WTC11 (cell line): ENCODE measurements around the gene HRH3. TPM values are rescaled to one million over a fixed set of nuclear protein-coding genes. Genes with fewer than 3 reads are reported as not detected.

Experiments
- ATAC-seq: fragments of 200-7000 bp; cut with Tn5 transposase; 2 replicates; pipeline ENCODE4 v1.10.0; 2021; ENCODE audit warnings: mild to moderate bottlenecking, moderate library complexity
- CTCF ChIA-PET: fragments of 300-600 bp; sonication (Branson Sonifier 250); formaldehyde crosslinking; loops from one replicate; lab custom pipeline; 2021; ENCODE audit warnings: antibody characterized with exemption; lab: Charles Lee
- POLR2A ChIA-PET: fragments of 350-600 bp; sonication (Branson Sonifier 250); formaldehyde crosslinking; loops from one replicate; lab custom pipeline; 2021; ENCODE audit warnings: antibody characterized with exemption; lab: Charles Lee
- DNase-seq: peaks from one replicate; pipeline ENCODE4 v3.0.0; 2021; ENCODE audit warnings: low spot score
- H3K27ac Mint-ChIP-seq: 2 replicates; pipeline ENCODE4 v1.8.0; 2021; ENCODE audit warnings: mixed read lengths
- H3K27me3 Mint-ChIP-seq: 2 replicates; pipeline ENCODE4 v1.8.0; 2021; ENCODE audit warnings: low read depth, mild to moderate bottlenecking, moderate library complexity, mixed read lengths
- H3K36me3 Mint-ChIP-seq: 2 replicates; pipeline ENCODE4 v1.8.0; 2021; ENCODE audit warnings: mixed read lengths
- H3K4me1 Mint-ChIP-seq: 2 replicates; pipeline ENCODE4 v1.8.0; 2022; ENCODE audit warnings: mixed read lengths
- H3K4me3 Mint-ChIP-seq: 2 replicates; pipeline ENCODE4 v1.8.0; 2021; ENCODE audit warnings: mild to moderate bottlenecking, moderate library complexity, mixed read lengths
- H3K9me3 Mint-ChIP-seq: 2 replicates; pipeline ENCODE4 v1.8.0; 2021; ENCODE audit warnings: mixed read lengths
- ETV6 ChIP-seq: sonication (generic); formaldehyde crosslinking; IDR thresholded peaks from 2 replicates; pipeline ENCODE4 v1.8.1; 2022; ENCODE audit warnings: mild to moderate bottlenecking, missing genetic modification reagents
- FOXP1 ChIP-seq: sonication (generic); formaldehyde crosslinking; IDR thresholded peaks from 2 replicates; pipeline ENCODE4 v1.8.0; 2022; ENCODE audit warnings: missing genetic modification reagents, mild to moderate bottlenecking, moderate library complexity, borderline replicate concordance
- MXD4 ChIP-seq: fragments of 250-450 bp; sonication (Bioruptor Pico); IDR thresholded peaks from 2 replicates; pipeline ENCODE4 v1.8.0; 2021; ENCODE audit warnings: mild to moderate bottlenecking, moderate library complexity, borderline replicate concordance
- MYBL2 ChIP-seq: sonication (generic); formaldehyde crosslinking; IDR thresholded peaks from 2 replicates; pipeline ENCODE4 v1.8.1; 2023; ENCODE audit warnings: mild to moderate bottlenecking, moderate library complexity, missing genetic modification reagents
- NR2C2 ChIP-seq: sonication (generic); formaldehyde crosslinking; IDR thresholded peaks from 2 replicates; pipeline ENCODE4 v1.8.0; 2022; ENCODE audit warnings: mild to moderate bottlenecking, missing genetic modification reagents
- SMAD4 ChIP-seq: sonication (generic); formaldehyde crosslinking; IDR thresholded peaks from 2 replicates; pipeline ENCODE4 v1.8.0; 2022; ENCODE audit warnings: mild to moderate bottlenecking, missing genetic modification reagents
- TCF7 ChIP-seq: sonication (generic); formaldehyde crosslinking; IDR thresholded peaks from 2 replicates; pipeline ENCODE4 v1.8.0; 2022; ENCODE audit warnings: mild to moderate bottlenecking, low read depth, missing genetic modification reagents, moderate library complexity
- TEAD1 ChIP-seq: sonication (generic); formaldehyde crosslinking; IDR thresholded peaks from 2 replicates; pipeline ENCODE4 v1.8.0; 2022; ENCODE audit warnings: mild to moderate bottlenecking, missing genetic modification reagents
- ZBTB21 ChIP-seq: sonication (generic); formaldehyde crosslinking; IDR thresholded peaks from 2 replicates; pipeline ENCODE4 v1.8.1; 2023; ENCODE audit warnings: mild to moderate bottlenecking, missing genetic modification reagents, borderline replicate concordance
- ZBTB43 ChIP-seq: sonication (generic); formaldehyde crosslinking; IDR thresholded peaks from 2 replicates; pipeline ENCODE4 v1.8.1; 2023; ENCODE audit warnings: mild to moderate bottlenecking, missing genetic modification reagents
- ZNF232 ChIP-seq: sonication (generic); formaldehyde crosslinking; IDR thresholded peaks from 2 replicates; pipeline ENCODE4 v1.8.0; 2022; ENCODE audit warnings: mild to moderate bottlenecking, missing genetic modification reagents
- ZNF263 ChIP-seq: sonication (generic); formaldehyde crosslinking; IDR thresholded peaks from 2 replicates; pipeline ENCODE4 v1.8.1; 2022; ENCODE audit warnings: low read depth, mild to moderate bottlenecking, moderate library complexity, missing genetic modification reagents
- ZNF416 ChIP-seq: fragments of 250-450 bp; sonication (Bioruptor Pico); IDR thresholded peaks from 2 replicates; pipeline ENCODE4 v1.9.0; 2021; ENCODE audit warnings: mild to moderate bottlenecking, inconsistent platforms
- ZNF532 ChIP-seq: fragments of 250-450 bp; sonication (Bioruptor Pico); IDR thresholded peaks from 2 replicates; pipeline ENCODE4 v1.9.0; 2021; ENCODE audit warnings: mild to moderate bottlenecking, borderline replicate concordance
- total RNA-seq: library from RNA; stranded (reverse); gene quantifications from 3 replicates; pipeline ENCODE4 v1.2.3, GENCODE V29; 2021
- TF ChIP-seq, protein P1 (sequence below): fragments of 250-450 bp; sonication (Bioruptor Pico); IDR thresholded peaks from 2 replicates; pipeline ENCODE4 v1.9.0; 2021; ENCODE audit warnings: mild to moderate bottlenecking
- TF ChIP-seq, protein P2 (sequence below): sonication (generic); formaldehyde crosslinking; IDR thresholded peaks from 2 replicates; pipeline ENCODE4 v1.8.1; 2022; ENCODE audit warnings: low read depth, missing genetic modification reagents, borderline replicate concordance
- TF ChIP-seq, protein P3 (sequence below): sonication (generic); formaldehyde crosslinking; IDR thresholded peaks from 2 replicates; pipeline ENCODE4 v1.8.1; 2022; ENCODE audit warnings: missing genetic modification reagents, borderline replicate concordance

Gene HRH3
- total RNA-seq, 1 experiment from 2014 or later = 3.3 TPM

DNA sequence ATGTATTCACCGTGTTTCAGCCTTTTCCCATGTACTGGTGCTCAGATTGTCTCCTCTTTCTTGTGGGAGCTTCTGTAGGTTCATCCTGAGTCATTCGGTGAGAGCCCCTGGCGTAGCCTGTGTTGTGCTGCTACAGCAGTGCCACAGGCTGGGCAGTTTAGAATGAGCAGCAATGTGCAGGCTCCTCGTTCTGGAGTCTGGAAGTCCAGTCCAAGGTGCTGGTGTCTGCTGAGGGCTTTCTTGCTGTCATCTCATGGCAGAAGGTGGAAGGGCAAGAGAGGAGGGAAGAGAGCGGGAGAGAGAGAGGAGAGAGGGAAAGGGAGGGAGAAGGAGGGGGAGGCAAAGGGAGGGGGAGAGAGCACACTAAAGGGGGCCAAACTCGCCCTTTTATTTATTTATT, 33.3 kb upstream of the HRH3 start:
- H3K4me1 Mint-ChIP-seq = peaks cover 4% of the 10 kb centered on the region; the same call in 1 of the 2 replicates
- H3K4me3 Mint-ChIP-seq = no peak overlapping the region
- no peak for ATAC-seq
- H3K9me3 Mint-ChIP-seq = no peaks in the 10 kb centered on the region
- ChIA-PET POLR2A (no interaction called here), CTCF (no interaction called here)
- H3K36me3 Mint-ChIP-seq = peaks cover 4% of the 10 kb centered on the region
- no peaks in the 10 kb centered on the region for H3K27me3 Mint-ChIP-seq
- TF ChIP-seq, protein P1, sequence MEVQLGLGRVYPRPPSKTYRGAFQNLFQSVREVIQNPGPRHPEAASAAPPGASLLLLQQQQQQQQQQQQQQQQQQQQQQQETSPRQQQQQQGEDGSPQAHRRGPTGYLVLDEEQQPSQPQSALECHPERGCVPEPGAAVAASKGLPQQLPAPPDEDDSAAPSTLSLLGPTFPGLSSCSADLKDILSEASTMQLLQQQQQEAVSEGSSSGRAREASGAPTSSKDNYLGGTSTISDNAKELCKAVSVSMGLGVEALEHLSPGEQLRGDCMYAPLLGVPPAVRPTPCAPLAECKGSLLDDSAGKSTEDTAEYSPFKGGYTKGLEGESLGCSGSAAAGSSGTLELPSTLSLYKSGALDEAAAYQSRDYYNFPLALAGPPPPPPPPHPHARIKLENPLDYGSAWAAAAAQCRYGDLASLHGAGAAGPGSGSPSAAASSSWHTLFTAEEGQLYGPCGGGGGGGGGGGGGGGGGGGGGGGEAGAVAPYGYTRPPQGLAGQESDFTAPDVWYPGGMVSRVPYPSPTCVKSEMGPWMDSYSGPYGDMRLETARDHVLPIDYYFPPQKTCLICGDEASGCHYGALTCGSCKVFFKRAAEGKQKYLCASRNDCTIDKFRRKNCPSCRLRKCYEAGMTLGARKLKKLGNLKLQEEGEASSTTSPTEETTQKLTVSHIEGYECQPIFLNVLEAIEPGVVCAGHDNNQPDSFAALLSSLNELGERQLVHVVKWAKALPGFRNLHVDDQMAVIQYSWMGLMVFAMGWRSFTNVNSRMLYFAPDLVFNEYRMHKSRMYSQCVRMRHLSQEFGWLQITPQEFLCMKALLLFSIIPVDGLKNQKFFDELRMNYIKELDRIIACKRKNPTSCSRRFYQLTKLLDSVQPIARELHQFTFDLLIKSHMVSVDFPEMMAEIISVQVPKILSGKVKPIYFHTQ (CRISPR knock-in tag) = no peak
- TF ChIP-seq, protein P2, sequence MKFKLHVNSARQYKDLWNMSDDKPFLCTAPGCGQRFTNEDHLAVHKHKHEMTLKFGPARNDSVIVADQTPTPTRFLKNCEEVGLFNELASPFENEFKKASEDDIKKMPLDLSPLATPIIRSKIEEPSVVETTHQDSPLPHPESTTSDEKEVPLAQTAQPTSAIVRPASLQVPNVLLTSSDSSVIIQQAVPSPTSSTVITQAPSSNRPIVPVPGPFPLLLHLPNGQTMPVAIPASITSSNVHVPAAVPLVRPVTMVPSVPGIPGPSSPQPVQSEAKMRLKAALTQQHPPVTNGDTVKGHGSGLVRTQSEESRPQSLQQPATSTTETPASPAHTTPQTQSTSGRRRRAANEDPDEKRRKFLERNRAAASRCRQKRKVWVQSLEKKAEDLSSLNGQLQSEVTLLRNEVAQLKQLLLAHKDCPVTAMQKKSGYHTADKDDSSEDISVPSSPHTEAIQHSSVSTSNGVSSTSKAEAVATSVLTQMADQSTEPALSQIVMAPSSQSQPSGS (CRISPR knock-in tag) = no peak
- no peak for TF ChIP-seq NR2C2 (CRISPR knock-in tag)
- no peak for TF ChIP-seq MYBL2
- no peak for TF ChIP-seq FOXP1
- no peak for TF ChIP-seq TEAD1
- no peak for TF ChIP-seq SMAD4
- no peak for TF ChIP-seq ZNF532 (CRISPR knock-in tag)
- TF ChIP-seq MXD4 (CRISPR knock-in tag) = no peak
- TF ChIP-seq, protein P3, sequence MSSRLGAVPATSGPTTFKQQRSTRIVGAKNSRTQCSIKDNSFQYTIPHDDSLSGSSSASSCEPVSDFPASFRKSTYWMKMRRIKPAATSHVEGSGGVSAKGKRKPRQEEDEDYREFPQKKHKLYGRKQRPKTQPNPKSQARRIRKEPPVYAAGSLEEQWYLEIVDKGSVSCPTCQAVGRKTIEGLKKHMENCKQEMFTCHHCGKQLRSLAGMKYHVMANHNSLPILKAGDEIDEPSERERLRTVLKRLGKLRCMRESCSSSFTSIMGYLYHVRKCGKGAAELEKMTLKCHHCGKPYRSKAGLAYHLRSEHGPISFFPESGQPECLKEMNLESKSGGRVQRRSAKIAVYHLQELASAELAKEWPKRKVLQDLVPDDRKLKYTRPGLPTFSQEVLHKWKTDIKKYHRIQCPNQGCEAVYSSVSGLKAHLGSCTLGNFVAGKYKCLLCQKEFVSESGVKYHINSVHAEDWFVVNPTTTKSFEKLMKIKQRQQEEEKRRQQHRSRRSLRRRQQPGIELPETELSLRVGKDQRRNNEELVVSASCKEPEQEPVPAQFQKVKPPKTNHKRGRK = no peak
- TF ChIP-seq ZNF416 (CRISPR knock-in tag) = no peak
- peak overlapping the region; percentile 75; the same call in 1 of the 2 replicates for H3K27ac Mint-ChIP-seq
- DNase-seq = no peak

DNA sequence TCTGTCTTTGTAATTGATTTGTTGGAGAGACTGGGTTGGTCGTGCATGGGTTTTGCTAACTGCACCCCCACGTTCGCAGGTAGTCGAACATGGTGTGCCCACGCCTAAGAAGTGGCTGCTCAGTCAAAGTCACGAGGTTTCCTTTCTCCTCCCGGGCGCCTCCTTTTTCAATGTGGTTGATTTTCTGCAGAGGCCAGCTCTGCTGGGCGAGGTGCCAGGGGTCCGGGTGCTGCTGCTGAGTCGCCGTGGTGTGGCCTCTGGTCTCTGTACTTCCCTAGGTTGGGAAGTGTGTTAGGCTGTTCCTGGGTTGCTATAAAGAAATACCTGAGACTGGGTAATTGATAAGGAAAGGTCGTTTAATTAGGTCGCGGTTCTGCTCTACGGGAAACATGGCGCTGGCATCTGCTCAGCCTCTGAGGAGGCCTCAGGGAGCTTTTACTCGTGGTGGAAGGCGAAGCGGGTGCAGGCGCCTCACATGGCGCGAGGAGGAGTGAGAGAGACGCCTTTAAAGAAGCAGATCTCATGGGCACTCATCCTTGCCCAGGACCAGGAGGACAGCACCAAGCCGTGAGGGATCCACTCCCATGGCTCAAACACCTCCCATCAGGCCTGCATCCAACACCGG, 32.4 kb upstream of the HRH3 start:
- H3K27me3 Mint-ChIP-seq = no peaks in the 10 kb centered on the region
- no peak for TF ChIP-seq ZNF232 (CRISPR knock-in tag)
- no peak for TF ChIP-seq FOXP1
- no peak for TF ChIP-seq ZNF263 (CRISPR knock-in tag)
- TF ChIP-seq ETV6 (CRISPR knock-in tag) = no peak
- no peak for TF ChIP-seq ZBTB21 (CRISPR knock-in tag)
- TF ChIP-seq, protein P1 (CRISPR knock-in tag) = no peak
- no peak for TF ChIP-seq ZBTB43 (CRISPR knock-in tag)
- no peak for TF ChIP-seq TCF7
- TF ChIP-seq, all 79 proteins: peak for 0
- H3K4me3 Mint-ChIP-seq = no peak overlapping the region
- CTCF ChIA-PET = no interaction called here
- ATAC-seq (no peak), DNase-seq (no peak)
- peak overlapping the region; percentile 32; the same call in 1 of the 2 replicates for H3K27ac Mint-ChIP-seq
- H3K9me3 Mint-ChIP-seq = no peaks in the 10 kb centered on the region
- H3K4me1 Mint-ChIP-seq = peaks cover 4% of the 10 kb centered on the region; the same call in 1 of the 2 replicates
- H3K36me3 Mint-ChIP-seq = peaks cover 4% of the 10 kb centered on the region
- POLR2A ChIA-PET = no interaction called here
